Activated gamma-delta T cell treated with anti-CD3 and anti-CD28 coated beads, Interleukin-2, amount 50 U/mL, for 16 hours (primary cell): ENCODE results near the gene HNF4A.

Source experiments
- DNase-seq: peaks from one replicate; pipeline ENCODE4 v3.0.0-alpha.2; 2020; ENCODE audit warnings: low read depth

The HNF4A gene

GRCh38 chr20:44392776-44393607, 37.5 kb downstream of the HNF4A start:
- no peak for DNase-seq

GRCh38 chr20:44393608-44394451, 38.3 kb downstream of the HNF4A start:
- no peak for DNase-seq

DNA sequence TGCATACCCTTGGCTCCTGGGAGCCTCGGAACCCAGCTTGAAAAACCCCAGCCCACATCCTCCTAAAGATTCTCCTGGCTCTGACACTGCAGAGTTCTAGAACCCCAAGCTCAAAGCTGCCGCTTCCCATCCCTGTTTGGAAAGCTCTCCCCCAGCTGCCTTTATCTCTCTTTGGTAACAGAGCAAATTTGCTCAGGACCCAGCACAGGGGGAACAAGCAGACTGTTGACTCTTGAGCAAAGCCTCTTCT, 38.9 kb downstream of the HNF4A start:
- DNase-seq, result no peak

GRCh38 chr20:44394702-44395460, 39.4 kb downstream of the HNF4A start:
- DNase-seq, result no peak

- DNase-seq, result no peak
Measured at GRCh38 chr20:44395461-44396340, 40.2 kb downstream of the HNF4A start.

DNA sequence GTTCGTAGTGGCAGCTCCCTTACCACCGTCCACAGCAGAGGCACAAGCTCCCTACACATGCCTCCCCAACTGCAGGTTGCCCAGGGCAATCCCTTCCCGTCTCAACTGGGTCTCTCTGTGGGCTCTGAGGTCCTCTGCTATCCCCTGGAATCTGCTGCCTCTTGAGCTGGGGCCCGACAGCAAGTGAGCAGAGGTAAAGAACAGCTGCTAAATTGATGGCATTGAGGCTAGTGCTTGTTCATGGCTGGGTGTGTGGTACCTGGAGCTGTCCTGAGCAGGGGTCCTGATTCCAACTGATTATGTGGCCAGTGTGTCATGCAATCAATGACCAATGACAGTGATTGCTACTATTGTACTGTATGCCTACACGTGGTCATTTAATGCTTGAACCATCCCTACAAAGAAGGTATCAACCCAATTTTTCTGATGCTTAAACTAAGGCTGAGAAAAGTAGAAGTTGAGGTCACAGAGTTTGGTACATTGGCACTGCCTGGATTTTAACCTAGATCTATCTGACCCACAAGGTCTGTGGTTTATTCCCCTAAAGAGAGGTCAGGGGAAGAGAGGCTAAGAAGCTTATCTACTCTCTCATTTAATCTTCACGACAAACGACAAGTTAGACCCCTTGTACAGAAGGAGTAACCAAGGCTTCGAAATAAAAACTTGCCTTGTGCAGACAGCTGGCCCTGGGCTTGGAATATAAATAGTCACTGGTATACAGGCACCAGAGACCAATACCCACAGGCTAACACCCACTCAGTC, 41.1 kb downstream of the HNF4A start:
- DNase-seq, result no peak

DNA sequence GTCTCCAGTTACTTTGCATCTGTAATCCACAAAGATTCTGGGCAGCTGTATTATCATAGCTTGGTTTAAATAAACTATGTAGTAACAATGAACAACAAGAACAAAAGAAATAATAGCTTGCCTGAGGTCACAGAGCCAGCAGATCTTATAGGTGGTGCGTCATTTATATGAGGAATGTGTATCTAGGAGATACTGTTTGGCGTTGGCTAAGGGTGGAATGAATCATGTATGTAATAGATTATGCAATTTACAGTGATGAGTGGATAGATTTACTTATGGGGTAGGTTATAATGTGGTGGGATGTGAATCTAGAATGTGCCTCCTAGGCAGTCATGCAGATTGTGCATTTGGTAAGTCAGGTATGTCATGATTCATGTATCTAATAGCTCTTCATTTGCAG, 42.8 kb downstream of the HNF4A start:
- DNase-seq, result no peak

- DNase-seq, result no peak
Measured at GRCh38 chr20:44399446-44399845, 43.9 kb downstream of the HNF4A start.

GRCh38 chr20:44400671-44400969, 45.1 kb downstream of the HNF4A start:
- DNase-seq, result no peak

GRCh38 chr20:44400970-44401769, 45.7 kb downstream of the HNF4A start:
- DNase-seq, result no peak

DNA sequence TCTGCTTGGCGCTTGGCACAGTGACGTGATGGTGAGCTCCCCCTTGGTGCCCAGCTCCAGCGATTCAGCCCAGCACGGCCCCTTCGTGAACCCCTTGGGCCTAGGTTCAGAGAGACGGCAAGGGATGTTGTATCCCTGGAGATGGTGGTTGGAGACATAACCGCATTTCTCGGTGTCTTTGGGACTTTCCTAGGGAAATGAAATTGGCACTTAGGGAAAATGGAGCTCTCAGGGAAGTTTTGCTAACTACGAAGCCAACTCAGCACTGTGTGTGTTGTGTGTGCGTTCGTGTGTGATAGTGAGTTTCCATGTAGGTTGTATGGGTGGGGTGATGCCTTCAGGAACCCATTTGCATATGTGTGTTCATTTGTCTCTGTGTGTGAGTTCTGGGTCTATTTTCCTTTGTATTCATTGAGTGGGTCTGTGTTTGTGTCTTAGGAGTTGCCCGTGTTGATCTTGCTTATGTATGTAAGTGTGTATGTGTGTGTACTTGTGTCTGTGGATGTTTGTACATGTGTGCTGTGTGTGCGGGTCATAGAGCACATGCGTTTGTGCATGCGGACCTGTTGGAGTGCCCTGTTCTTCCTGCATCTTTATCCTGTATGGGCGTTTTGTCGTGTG, 46.4 kb downstream of the HNF4A start:
- no peak for DNase-seq

DNA sequence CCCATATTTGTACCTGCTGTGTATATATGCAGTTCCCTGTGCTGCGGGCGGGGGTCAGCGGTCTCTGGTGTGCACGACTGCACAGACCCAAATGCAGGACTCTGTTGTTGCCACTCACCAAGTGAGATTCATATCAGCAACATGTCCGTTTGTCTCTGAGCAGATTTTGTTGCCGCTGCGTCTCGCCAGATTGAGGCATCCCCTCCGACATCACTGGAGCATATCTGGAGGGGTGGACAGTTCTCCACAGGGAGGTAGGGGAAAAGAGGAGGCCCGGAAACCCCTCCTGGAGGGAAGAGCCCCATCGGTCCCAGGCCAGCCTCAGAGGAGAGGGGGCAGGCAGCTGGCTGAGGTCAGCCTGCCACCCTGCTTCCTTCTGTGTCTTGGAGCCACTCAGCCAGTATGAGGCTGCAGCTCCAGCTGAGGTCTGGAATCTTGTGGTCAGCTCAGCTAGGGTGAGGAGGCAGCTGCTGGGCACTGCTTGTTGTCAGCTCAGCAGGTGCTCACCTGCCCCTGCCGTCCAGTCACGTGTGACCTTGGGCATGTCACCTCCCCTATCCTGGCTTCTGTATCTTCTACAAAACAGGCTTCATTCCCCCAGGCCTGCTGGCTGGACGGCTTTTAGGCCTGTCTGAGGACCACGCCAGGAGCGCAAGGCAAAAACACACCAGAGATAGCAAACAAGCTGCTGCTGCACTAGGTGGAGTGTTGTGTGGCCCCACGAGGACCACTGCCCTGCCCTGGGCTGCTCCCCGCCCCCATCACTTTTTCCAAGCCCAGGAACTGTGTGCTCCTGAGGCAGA, 47.1 kb downstream of the HNF4A start:
- DNase-seq, result no peak

- DNase-seq, result no peak
Measured at GRCh38 chr20:44403194-44404112, 48.0 kb downstream of the HNF4A start.

DNA sequence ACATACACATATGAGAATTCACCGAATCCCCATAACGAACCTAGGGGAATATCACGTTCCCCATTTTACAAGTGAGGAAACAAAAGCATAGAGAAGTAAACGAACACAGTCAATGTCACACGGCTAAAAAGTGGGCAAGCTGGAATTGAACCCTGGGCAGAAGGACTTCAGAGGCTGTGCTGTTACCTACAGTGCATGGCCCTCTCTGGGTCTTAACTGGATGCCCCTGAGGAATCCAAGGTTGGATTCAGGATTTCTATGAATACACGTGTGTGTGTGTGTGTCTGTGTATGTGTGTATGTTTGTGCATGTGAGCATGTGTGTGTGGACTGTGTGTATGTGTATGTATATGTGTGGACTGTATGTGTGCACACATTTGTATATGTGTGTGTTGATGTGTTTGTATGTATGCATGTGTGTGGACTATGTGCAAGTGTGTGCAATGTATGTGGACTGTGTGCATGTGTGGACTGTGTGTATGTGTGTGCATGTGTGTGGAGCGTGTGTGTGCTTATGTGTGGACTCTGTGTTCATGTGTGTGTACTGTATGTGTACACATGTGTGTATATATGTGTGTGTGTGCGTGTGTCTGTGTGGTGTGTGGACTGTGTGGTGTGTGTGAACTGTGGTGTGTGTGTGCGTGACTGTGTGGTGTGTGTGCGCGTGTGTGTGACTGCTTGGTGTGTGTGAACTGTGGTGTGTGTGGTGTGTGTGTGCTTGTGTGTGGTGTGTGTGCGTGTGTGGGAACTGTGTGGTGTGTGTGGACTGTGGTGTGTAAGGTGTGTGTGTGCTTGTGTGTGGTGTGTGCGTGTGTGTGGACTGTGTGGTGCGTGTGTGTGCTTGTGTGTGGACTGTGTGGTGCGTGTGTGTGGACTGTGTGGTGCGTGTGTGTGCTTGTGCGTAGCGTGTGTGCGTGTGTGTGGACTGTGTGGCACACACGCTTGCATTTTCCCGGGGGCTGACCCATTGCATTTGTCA, 49.0 kb downstream of the HNF4A start:
- no peak for DNase-seq

DNA sequence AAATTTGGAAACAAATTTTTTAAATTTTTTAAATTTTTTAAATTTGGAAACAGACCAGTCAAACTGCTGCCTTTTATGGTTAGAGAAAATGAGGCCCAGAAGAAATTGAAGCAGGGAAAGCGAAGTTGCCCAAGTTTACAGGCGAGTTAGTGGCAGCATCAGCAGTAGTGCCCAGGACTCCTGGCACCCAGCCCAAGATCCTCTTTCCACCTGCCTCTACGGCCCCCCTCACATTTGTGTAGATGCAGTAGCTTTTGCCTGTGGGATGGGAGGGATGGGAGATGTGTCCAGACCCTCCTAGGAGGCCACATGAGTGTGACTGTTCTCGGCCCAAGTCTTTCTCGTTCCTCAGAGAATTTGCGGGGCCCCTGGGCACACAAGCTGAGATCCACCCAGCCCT, 49.8 kb downstream of the HNF4A start:
- no peak for DNase-seq

DNA sequence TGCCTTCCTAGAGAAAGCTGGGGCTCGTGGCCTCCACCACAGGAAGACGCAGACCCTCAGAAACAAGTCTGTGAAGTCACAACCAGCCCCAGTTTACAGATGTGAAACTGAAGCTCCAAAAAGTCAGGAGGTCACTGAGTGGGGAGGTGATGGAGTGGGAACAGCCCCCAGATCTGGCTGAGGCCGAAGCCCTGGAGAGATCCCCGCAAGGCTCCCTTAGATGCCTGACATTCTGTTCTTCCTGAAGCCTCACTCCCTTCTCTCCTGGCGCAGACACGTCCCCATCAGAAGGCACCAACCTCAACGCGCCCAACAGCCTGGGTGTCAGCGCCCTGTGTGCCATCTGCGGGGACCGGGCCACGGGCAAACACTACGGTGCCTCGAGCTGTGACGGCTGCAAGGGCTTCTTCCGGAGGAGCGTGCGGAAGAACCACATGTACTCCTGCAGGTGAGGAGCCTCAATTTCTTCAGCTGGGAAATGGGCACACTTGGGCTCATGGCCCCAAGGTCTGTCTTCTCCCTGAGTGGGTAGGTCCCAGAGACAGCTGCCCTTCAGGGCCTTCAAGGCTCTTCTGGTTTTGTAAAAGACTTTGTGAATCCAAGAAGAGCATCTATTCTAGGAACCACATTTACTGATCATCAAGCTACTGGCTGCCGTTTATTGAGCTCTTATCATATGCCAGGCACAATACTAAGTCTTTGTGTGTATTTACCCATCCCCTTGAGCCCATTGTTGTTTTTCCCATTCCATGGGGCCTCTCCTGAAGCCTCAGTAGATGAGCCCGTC, 50.5 kb downstream of the HNF4A start:
- no peak for DNase-seq
